Measurements from ENCODE around the gene LTA.

The LTA gene

DNA sequence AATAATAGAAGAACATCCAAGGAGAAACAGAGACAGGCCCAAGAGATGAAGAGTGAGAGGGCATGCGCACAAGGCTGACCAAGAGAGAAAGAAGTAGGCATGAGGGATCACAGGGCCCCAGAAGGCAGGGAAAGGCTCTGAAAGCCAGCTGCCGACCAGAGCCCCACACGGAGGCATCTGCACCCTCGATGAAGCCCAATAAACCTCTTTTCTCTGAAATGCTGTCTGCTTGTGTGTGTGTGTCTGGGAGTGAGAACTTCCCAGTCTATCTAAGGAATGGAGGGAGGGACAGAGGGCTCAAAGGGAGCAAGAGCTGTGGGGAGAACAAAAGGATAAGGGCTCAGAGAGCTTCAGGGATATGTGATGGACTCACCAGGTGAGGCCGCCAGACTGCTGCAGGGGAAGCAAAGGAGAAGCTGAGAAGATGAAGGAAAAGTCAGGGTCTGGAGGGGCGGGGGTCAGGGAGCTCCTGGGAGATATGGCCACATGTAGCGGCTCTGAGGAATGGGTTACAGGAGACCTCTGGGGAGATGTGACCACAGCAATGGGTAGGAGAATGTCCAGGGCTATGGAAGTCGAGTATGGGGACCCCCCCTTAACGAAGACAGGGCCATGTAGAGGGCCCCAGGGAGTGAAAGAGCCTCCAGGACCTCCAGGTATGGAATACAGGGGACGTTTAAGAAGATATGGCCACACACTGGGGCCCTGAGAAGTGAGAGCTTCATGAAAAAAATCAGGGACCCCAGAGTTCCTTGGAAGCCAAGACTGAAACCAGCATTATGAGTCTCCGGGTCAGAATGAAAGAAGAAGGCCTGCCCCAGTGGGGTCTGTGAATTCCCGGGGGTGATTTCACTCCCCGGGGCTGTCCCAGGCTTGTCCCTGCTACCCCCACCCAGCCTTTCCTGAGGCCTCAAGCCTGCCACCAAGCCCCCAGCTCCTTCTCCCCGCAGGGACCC lies 2.3 kb downstream of the LTA start:
- no peak for DNase-seq

DNA sequence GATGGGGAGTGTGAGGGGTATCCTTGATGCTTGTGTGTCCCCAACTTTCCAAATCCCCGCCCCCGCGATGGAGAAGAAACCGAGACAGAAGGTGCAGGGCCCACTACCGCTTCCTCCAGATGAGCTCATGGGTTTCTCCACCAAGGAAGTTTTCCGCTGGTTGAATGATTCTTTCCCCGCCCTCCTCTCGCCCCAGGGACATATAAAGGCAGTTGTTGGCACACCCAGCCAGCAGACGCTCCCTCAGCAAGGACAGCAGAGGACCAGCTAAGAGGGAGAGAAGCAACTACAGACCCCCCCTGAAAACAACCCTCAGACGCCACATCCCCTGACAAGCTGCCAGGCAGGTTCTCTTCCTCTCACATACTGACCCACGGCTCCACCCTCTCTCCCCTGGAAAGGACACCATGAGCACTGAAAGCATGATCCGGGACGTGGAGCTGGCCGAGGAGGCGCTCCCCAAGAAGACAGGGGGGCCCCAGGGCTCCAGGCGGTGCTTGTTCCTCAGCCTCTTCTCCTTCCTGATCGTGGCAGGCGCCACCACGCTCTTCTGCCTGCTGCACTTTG lies 3.3 kb downstream of the LTA start, which contains the start of gene TNF:
Gene TNF, plus strand, starts transcription at position 231 of the 567 bp plus-strand sequence. Its CDS starts 177 bp downstream, at position 408.
- DNase-seq, result no peak

DNA sequence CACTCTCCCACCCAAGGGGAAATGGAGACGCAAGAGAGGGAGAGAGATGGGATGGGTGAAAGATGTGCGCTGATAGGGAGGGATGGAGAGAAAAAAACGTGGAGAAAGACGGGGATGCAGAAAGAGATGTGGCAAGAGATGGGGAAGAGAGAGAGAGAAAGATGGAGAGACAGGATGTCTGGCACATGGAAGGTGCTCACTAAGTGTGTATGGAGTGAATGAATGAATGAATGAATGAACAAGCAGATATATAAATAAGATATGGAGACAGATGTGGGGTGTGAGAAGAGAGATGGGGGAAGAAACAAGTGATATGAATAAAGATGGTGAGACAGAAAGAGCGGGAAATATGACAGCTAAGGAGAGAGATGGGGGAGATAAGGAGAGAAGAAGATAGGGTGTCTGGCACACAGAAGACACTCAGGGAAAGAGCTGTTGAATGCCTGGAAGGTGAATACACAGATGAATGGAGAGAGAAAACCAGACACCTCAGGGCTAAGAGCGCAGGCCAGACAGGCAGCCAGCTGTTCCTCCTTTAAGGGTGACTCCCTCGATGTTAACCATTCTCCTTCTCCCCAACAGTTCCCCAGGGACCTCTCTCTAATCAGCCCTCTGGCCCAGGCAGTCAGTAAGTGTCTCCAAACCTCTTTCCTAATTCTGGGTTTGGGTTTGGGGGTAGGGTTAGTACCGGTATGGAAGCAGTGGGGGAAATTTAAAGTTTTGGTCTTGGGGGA lies 4.0 kb downstream of the LTA start:
- DNase-seq, result no peak

DNA sequence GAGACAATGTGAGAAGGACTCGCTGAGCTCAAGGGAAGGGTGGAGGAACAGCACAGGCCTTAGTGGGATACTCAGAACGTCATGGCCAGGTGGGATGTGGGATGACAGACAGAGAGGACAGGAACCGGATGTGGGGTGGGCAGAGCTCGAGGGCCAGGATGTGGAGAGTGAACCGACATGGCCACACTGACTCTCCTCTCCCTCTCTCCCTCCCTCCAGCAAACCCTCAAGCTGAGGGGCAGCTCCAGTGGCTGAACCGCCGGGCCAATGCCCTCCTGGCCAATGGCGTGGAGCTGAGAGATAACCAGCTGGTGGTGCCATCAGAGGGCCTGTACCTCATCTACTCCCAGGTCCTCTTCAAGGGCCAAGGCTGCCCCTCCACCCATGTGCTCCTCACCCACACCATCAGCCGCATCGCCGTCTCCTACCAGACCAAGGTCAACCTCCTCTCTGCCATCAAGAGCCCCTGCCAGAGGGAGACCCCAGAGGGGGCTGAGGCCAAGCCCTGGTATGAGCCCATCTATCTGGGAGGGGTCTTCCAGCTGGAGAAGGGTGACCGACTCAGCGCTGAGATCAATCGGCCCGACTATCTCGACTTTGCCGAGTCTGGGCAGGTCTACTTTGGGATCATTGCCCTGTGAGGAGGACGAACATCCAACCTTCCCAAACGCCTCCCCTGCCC lies 4.9 kb downstream of the LTA start:
- DNase-seq, result no peak

DNA sequence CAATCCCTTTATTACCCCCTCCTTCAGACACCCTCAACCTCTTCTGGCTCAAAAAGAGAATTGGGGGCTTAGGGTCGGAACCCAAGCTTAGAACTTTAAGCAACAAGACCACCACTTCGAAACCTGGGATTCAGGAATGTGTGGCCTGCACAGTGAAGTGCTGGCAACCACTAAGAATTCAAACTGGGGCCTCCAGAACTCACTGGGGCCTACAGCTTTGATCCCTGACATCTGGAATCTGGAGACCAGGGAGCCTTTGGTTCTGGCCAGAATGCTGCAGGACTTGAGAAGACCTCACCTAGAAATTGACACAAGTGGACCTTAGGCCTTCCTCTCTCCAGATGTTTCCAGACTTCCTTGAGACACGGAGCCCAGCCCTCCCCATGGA lies 5.5 kb downstream of the LTA start:
- no peak for DNase-seq

DNA sequence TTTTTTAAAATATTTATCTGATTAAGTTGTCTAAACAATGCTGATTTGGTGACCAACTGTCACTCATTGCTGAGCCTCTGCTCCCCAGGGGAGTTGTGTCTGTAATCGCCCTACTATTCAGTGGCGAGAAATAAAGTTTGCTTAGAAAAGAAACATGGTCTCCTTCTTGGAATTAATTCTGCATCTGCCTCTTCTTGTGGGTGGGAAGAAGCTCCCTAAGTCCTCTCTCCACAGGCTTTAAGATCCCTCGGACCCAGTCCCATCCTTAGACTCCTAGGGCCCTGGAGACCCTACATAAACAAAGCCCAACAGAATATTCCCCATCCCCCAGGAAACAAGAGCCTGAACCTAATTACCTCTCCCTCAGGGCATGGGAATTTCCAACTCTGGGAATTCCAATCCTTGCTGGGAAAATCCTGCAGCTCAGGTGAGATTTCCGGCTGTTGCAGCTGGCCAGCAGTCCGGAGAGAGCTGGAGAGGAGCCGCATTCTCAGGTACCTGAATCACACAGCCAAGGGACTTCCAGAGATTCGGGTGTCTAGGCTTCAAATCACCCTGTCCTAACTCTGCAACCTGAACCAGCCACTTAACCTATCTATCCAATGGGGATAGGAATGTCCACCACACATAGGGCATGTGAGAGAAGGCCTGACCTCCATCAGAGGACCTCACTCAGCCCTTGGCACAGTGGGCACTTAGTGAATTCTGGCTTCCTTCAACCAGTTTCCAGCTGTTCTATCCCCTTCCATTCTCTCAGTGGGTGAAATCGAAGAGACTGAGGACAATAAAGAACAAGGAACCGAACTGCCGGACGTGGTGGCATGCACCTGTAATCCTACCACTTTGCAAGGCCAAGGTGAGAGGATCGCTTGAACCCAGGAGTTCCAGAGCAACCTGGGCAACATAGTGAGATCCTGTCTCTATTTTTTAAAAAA lies 6.4 kb downstream of the LTA start:
- no peak for DNase-seq

DNA sequence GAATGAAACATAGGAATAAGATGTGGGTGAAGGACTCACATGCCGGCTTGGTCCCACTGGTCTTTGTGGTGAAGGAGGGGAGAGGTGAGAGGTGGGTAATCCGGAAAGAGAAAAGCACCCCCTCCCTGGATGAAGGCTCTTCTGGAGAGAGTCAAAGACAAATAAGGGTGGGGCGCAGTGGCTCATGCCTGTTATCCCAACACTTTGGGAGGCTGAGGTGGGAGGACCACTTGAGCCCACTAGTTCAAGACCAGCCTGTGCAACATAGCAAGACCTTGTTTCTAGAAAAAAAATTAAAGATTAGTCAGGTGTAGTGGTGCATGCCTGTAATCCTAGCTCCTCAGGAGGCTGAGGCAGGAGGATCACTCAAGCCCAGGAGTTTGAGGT lies 7.0 kb downstream of the LTA start:
- DNase-seq, result no peak

DNA sequence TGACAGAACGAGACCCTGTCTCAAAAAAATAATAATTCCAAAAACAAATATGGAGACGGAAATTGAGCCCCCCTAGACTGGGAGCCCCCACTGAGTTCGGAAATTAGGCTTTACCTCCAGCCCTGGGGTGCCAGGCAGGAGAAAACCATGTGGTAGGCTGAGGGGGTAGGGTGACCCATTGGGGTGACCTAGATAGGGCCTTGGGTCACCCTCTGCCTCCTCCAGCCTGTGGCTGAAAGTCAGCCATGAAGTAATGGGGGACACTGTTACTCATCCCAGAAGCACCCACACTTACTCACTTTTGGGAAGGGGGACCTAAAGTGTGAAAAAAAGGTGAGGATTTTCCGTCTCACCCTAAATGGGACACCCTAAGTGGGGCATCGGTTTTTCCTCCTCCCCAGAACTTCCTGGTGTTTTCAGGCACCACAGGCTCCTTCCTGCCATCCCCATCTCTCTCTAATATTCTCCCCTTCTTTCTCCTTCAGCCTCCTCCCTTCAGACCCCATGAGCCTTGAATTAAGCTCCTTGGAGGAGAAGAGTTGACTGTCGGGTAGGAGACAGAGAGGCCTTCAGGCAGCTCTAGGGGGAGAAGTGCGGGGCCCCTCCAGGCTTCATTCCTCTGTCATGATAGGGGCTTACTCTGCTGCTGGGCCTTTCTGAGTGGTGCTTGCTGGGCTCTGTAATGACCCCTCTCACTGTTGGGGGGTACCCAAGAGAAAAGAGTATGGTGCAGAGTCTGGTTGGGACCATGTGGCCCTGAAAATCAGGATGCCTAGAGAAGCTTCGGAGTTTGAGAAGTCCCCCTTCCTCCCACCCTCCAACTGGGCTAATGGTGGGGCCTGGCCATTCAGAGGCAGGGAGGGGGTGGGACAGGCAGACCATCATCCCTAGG lies 7.7 kb downstream of the LTA start:
- no peak for DNase-seq

DNA sequence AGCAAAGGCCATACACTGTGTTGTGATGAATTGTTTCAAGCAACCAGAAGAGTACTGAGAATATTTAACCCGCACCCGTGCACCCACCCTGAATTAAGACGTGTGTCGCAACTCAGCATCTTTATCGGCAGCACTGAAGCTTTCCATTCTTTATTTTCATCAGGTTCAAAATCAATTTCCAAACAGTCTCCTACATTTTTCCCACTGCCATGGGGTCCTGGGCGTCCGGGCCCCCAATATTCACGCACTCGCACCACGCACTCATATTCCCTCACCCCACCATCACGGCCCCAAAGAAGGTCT lies 8.3 kb downstream of the LTA start:
- no peak for DNase-seq

DNA sequence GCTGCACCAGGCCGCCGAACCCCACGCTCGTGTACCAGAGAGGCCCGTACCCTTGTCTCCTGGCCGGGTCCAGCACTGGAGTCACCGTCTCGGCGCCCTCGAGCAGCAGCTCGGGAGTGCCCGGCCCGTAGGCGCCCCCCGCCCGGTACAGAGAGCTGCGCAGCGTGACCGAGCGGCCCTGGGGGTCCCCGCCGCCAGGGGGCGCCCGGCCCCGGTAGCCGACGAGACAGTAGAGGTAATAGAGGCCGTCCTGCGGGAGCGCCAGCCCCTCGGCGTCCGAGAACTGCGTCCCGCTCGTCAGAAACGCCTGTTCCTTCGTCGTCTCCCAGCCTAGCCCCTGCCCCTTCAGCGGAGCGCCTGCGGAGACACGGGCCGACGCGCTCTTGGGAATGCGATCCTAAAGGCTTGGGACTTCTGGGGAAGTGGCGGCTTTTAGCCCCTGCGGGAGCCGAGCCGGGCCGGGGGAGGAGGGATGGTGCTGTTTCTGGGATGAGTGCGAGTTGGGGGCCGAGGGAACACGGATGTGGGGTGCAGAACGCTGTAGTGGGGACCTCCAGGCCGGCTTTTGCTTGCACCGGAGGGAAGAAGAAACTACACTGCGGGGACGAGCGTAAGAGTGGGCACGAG lies 8.8 kb downstream of the LTA start:
- DNase-seq, result peak; percentile 86

DNA sequence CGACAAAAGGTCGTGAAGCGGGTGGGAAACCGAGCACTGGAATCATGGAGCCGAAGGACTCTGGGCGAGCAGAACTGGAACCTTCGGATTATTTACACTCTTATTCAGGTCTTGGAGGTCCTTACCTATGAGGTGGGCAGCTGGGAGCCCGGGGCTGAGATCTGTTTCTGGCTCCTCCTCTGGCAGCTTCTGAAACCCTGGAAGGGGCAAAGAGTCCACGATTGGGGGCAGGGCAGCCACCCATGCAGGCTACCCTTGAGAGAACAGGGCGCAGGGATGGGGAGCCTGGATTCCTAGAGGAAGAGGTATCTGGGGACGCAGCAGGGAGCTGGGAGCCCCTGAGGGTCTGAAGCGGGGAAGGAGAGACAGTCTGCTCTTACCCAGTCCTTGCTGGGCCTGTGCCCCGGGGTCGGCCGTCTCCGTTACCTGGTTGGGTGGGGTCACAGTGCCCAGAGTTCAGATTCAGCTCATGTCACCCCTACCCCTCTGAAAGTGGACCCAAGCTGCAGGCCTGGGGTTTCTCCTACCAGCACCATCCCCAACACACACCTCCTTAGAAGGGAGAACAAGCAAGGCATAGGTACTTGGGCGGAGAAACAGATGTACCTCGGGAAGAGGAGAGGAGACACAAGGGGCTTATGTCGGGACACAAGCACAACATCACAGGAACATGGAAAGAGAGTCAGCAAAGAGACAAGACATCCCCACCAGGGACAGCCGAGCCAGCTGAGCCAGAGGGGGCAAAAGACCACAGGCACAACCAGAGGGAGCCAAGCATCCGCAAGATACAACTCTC lies 9.5 kb downstream of the LTA start:
- no peak for DNase-seq

DNA sequence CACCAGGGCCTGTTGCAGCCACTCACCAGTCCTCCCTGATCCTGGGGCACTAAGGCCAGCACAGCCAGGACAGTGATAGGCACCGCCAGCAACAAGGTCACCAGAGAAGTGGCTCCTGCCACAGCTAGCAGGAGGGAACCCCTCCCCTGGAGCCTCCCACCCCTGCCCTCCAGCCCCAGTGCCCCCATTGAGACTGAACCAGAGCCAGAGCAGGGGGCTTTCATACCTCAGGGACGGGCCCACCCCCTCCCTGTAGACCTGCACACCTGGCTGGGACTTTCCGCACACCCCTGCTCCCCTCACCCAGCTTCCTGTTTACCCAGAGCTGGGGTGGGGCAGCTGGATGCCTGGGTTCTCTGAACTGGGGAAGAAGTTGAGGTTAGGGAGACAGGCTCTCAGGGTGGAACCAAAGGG lies 10.1 kb downstream of the LTA start, which contains the start of gene LTB:
Gene LTB, minus strand, starts transcription at position 195 of the 414 bp plus-strand sequence. Its CDS starts 7 bp downstream, at position 188.
- no peak for DNase-seq

DNA sequence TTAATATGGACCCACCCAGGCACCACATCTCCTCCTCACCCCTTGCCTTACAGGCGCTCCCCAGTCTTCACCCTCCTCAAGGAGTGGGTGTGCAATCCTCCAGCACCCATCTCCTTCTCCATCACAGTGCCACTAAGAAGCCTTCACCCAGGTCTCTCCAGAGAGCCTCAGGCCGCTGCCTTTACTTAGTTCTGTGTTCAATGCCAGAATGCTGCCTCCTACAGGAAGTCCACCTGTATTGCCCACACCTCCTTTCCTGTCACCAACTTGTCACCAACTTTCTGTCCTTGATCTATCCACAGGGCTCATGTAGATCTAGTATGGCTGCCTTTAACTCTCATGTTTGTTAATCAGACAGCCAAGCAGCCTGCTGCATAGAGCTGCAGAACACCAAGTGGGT lies 13.4 kb downstream of the LTA start:
- peak; percentile 50 for DNase-seq

DNA sequence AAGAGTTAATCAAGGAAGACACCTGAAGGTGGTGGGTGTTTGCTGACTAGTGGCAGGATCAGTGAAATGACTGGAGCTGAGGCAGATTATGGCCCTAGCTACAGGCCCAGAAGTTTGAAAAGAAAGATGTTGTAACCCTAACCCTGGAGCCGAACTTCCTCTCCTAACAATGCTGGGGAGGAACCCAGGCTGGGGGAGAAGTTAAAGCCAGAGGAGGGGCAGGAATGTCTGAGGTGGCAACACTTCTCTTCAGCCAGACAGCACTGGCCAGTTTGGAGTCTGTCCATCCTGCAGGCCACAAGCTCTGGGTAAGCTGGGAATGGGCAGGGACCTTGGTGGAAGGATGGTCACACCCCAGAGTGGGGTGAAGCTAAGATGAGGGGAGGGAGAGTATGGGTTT lies 13.9 kb downstream of the LTA start, which contains the start of gene LST1:
Gene LST1, plus strand, starts transcription at position 270 of the 400 bp plus-strand sequence. CDS start 1,023 bp downstream, outside the sequence.
- peak; percentile 76 for DNase-seq

DNA sequence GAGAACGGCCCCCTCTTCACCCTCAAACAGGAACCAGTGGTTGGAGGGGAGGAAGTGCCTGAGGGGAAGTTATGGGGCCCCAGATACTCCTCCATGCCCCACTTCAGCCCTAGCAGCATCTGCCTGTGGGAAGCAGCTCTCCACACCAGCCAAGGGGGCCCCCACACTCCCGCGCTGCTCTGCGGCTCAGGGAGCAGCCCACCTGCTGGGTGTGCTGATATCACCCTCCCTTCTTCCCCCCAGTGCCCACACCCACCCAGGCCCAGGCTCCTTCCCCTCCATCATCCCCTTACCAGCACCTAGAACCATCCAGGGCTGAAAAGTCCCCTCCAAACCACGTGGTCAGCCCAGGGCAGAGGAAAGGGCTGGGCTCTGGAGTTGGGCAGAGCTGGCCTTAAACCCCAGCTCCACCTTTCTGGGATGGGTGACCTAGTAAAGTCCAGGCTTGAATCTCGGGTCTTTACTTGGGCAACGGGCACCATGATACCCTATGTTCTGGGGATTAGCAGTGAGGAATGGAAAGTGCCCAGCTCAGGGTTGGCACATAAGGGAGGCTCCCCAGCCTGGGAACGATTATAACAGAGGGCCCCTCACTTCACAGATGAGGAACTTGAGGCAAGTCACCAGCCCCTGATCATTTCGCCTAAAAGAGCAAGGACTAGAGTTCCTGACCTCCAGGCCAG lies 14.7 kb downstream of the LTA start:
- DNase-seq, result peak; percentile 99

DNA sequence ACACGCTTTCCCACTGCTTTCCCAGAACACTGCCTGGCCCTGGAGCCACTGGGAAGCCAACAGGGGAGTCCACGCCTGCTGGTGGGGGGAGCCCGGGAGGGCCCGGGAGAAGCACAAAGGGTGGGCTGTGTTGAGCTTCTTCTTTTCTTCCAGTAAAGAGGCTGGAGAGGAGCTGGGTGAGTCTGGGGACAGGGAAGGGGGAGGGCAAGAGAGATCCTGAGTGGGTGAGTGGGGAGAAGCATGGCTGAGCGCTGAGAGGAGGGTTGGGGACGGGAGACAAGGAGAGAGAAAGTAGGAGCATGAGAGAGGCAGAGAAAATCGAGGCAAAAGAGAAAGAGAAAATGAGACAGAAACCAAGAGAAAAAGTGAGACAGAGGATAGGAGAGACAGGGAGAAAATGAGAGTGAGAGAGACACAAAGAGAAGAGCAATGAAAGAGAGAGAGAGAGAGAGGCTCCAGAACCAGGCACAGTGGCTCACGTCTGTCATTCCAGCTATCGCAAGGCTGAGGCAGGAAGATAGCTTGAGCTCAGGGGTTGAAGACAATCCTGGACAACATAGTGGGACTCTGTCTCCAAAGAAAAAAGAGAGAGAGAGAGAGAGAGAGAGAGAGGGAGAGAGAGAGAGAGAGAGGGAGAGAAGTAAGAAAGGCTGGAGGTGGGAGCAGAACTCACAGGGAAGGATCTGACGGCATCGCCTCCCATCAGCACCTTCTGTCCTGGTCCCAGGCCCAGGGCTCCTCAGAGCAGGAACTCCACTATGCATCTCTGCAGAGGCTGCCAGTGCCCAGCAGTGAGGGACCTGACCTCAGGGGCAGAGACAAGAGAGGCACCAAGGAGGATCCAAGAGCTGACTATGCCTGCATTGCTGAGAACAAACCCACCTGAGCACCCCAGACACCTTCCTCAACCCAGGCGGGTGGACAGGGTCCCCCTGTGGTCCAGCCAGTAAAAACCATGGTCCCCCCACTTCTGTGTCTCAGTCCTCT lies 16.0 kb downstream of the LTA start:
- no peak for DNase-seq

DNA sequence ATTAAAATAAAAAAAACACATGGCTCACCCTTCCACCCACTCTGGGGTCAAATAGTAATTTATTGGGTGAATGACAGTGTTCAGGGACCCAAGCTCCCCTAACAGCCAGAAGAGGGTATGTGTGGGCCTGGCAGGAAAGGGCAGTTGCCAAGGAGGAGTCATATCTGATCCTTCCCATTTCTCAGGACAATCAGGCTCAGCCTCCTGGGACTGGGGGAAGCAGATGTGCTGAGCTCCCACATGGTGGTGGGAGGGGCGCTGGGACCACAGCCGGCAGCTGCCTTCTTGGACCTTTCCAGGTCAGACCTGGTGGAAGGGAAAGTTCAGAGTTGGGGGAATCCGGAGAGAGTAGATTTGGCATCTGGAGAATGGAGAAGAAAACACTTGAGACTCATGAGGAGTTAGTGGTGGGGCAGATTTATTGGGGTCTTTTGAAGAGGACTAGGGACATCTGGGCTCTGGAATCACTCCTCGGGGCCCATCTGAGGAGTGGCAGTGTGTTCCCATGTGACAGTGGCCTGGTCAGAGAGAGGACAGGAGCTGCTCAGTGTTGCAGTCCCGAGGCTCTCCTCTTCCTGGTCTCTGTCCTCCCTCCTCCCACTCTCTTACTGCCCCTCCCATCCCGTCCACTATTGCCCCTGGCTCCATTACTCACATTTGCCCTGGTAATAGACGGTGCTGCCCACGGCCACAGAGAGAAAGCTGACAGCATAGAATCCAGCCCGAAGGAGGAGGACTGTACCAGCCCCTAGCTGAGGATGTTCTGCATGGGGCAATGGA lies 17.0 kb downstream of the LTA start:
- no peak for DNase-seq
